Fibroblast of lung (primary cell): ENCODE data around the gene KCNJ12.

Experiments used
- CTCF ChIP-seq, 2 donors: IDR thresholded peaks in 1 of 2; conservative IDR thresholded peaks in 1 of 2; 1 replicate in 1 of 2; 2 replicates in 1 of 2; pipeline ENCODE4 v1.5.1; 2011 to 2012; ENCODE audit warnings: low read length in 2 of 2, control low read depth in 1 of 2, inconsistent platforms in 1 of 2, low read depth in 1 of 2, mild to moderate bottlenecking in 1 of 2
- EZH2 ChIP-seq: IDR thresholded peaks from 2 replicates; pipeline ENCODE4 v1.5.1; 2012; ENCODE audit warnings: low read length, control low read depth, mild to moderate bottlenecking; ENCODE audit errors: missing control alignments

- no peak for TF ChIP-seq CTCF (conservative IDR thresholded peaks at IDR 0.05 in 1 of 2, IDR thresholded peaks at IDR 0.05 in 1 of 2; ENCODE audit: low read depth in 1 of 2, low read length in 2 of 2)
- no peak for TF ChIP-seq EZH2
Observed at GRCh38 chr17:21357281-21357680, 18.9 kb upstream of the KCNJ12 start.
